Right cardiac atrium (tissue), 5 donors: ENCODE data around the gene NKD2. TPM values are rescaled to one million over a fixed set of nuclear protein-coding genes. Genes with fewer than 3 reads are reported as not detected.
A peak's percentile ranks its signal among the peaks of the same experiment; 100 is the strongest.

Experiments
- ATAC-seq, 2 donors: fragments of 200-7000 bp; cut with Tn5 transposase; one replicate each; pipeline versions ENCODE4 v1.8.0 to v1.9.1; 2020; ENCODE audit warnings: moderate library complexity in 2 of 2, mild to moderate bottlenecking in 1 of 2
- DNase-seq, 3 donors: peaks; one replicate each; pipeline ENCODE4 v3.0.0-alpha.2; 2020
- H3K27ac ChIP-seq: one replicate; pipeline ENCODE4 v1.5.1; 2013; ENCODE audit warnings: mild to moderate bottlenecking, low read length, control low read depth, moderate library complexity
- H3K27me3 ChIP-seq: one replicate; pipeline ENCODE4 v1.6.1; 2013; ENCODE audit not compliant: control insufficient read depth, insufficient read depth
- H3K4me1 ChIP-seq: one replicate; pipeline ENCODE4 v1.6.1; 2013; ENCODE audit warnings: low read length; ENCODE audit not compliant: control insufficient read depth, insufficient read depth
- H3K4me3 ChIP-seq: one replicate; pipeline ENCODE4 v1.5.1; 2013; ENCODE audit warnings: low read length, control low read depth
- H3K9me3 ChIP-seq: one replicate; pipeline ENCODE4 v1.6.1; 2013; ENCODE audit warnings: low read length; ENCODE audit not compliant: control insufficient read depth
- WGBS: extraction: QIAGEN DNeasy Blood & Tissue Kit; methylation state at CpG from one replicate; pipeline ENCODE4 v1.1.7; 2013; 5-methylcytosine and 5-hydroxymethylcytosine counted together
- intact Hi-C, 4 donors: fragments of 100-400 bp; cut with DNase I; formaldehyde crosslinking; loops; one replicate each; pipeline versions ENCODE4 v1.11.0 to v1.14.0; 2022 to 2023
- polyA plus RNA-seq: library from polyadenylated mRNA; stranded (reverse); fragments of 200-250 nt; gene quantifications from one replicate; pipeline ENCODE4 v1.2.3, GENCODE V29; 2013
- total RNA-seq, 4 donors: library from RNA; stranded (reverse); fragmentation: NEBNext Ultra II Directional; extraction: Animal tissue kit (Norgen Biotek cat#: 25700); gene quantifications; one replicate each; pipeline ENCODE4 v1.2.1, GENCODE V29; 2021
- donor health status: healthy with polysubstance abuse.
- donor health status: DM: no; HTN: yes; CAD: no.
- donor health status: DM: no; HTN: no; CAD: no.
- donor health status: DM: no; HTN: yes; CAD: no; lungs with severe emphysema.
- donor health status: DM: yes; HTN: yes; CAD: no.

Gene NKD2
- total and polyA plus RNA-seq, 5 donors = 1.9 to 8.6 (median 2.6) TPM

- H3K4me1 ChIP-seq = no peaks in the 10 kb centered on the region
- H3K27me3 ChIP-seq = no peaks in the 10 kb centered on the region
- no peaks in the 10 kb centered on the region for H3K9me3 ChIP-seq
- 84% methylated on average over 28 of the region's 28 CpGs for WGBS
- DNase-seq = peak in 2 of 3 donors; percentile 9 to 27
- H3K27ac ChIP-seq = no peak overlapping the region
- no peak overlapping the region for H3K4me3 ChIP-seq
- ATAC-seq = no peak
- intact Hi-C loops = no loop called here
Observed at GRCh38 chr5:1038417-1039209, 30.0 kb downstream of the NKD2 start.

- 87% methylated on average over 16 of the region's 16 CpGs for WGBS
- no peak overlapping the region for H3K27ac ChIP-seq
- DNase-seq = peak in 1 of 3 donors; percentile 37
Observed at GRCh38 chr5:1039210-1039548, 30.6 kb downstream of the NKD2 start.

GRCh38 chr5:1039706-1040260 is 31.2 kb downstream of the NKD2 start:
- ATAC-seq (no peak), DNase-seq (peak; percentile 9 to 44 (median 31))
- Histone ChIP-seq H3K27me3 (no peaks in the 10 kb centered on the region), H3K4me1 (no peaks in the 10 kb centered on the region), H3K4me3 (no peak overlapping the region), H3K27ac (no peak overlapping the region), H3K9me3 (no peaks in the 10 kb centered on the region)
- intact Hi-C loops = no loop called here
- 94% methylated on average over 16 of the region's 18 CpGs for WGBS

More at GRCh38 chr5:1039210-1039548, 30.6 kb downstream of the NKD2 start:
- H3K27me3 ChIP-seq = no peaks in the 10 kb centered on the region
- H3K4me3 ChIP-seq = no peak overlapping the region
- no peak for ATAC-seq
- no peaks in the 10 kb centered on the region for H3K4me1 ChIP-seq
- intact Hi-C loops = no loop called here
- no peaks in the 10 kb centered on the region for H3K9me3 ChIP-seq

GRCh38 chr5:1040571-1040970 is 32.0 kb downstream of the NKD2 start:
- Histone ChIP-seq H3K9me3 (no peaks in the 10 kb centered on the region), H3K4me1 (no peaks in the 10 kb centered on the region), H3K27ac (no peak overlapping the region), H3K27me3 (no peaks in the 10 kb centered on the region), H3K4me3 (no peak overlapping the region)
- ATAC-seq = no peak
- WGBS = 92% methylated on average over 10 of the region's 10 CpGs
- intact Hi-C loops = no loop called here
- peak; percentile 17 to 58 (median 40) for DNase-seq

- Histone ChIP-seq H3K27me3 (no peaks in the 10 kb centered on the region), H3K27ac (no peak overlapping the region), H3K4me3 (no peak overlapping the region), H3K9me3 (no peaks in the 10 kb centered on the region), H3K4me1 (no peaks in the 10 kb centered on the region)
- DNase-seq = no peak
- 88% methylated on average over 15 of the region's 15 CpGs for WGBS
- intact Hi-C loops = no loop called here
- ATAC-seq = no peak
Observed at GRCh38 chr5:1041225-1042143, 32.9 kb downstream of the NKD2 start.

GRCh38 chr5:1042626-1043025 is 34.0 kb downstream of the NKD2 start:
- intact Hi-C loops = no loop called here
- Histone ChIP-seq H3K4me1 (no peaks in the 10 kb centered on the region), H3K4me3 (no peak overlapping the region), H3K27ac (no peak overlapping the region), H3K27me3 (no peaks in the 10 kb centered on the region), H3K9me3 (no peaks in the 10 kb centered on the region)
- 93% methylated on average over 7 of the region's 7 CpGs for WGBS
- DNase-seq = no peak
- ATAC-seq = no peak

GRCh38 chr5:1043327-1043726 is 34.7 kb downstream of the NKD2 start:
- no peak overlapping the region for H3K4me3 ChIP-seq
- WGBS = 91% methylated on average over 7 of the region's 7 CpGs
- intact Hi-C loops = no loop called here
- no peaks in the 10 kb centered on the region for H3K27me3 ChIP-seq
- no peak for DNase-seq
- no peak overlapping the region for H3K27ac ChIP-seq
- no peak for ATAC-seq
- H3K4me1 ChIP-seq = no peaks in the 10 kb centered on the region
- no peaks in the 10 kb centered on the region for H3K9me3 ChIP-seq

- Histone ChIP-seq H3K27me3 (no peaks in the 10 kb centered on the region), H3K4me1 (no peaks in the 10 kb centered on the region), H3K9me3 (no peaks in the 10 kb centered on the region), H3K4me3 (no peak overlapping the region), H3K27ac (no peak overlapping the region)
- DNase-seq (no peak), ATAC-seq (no peak)
- intact Hi-C loops = no loop called here
- 89% methylated on average over 5 of the region's 5 CpGs for WGBS
Observed at GRCh38 chr5:1044117-1044516, 35.5 kb downstream of the NKD2 start.

GRCh38 chr5:1045960-1046560 is 37.5 kb downstream of the NKD2 start:
- no peak for ATAC-seq
- intact Hi-C loops = no loop called here
- no peak for DNase-seq
- Histone ChIP-seq H3K27ac (no peak overlapping the region), H3K4me3 (no peak overlapping the region), H3K9me3 (no peaks in the 10 kb centered on the region), H3K27me3 (no peaks in the 10 kb centered on the region), H3K4me1 (no peaks in the 10 kb centered on the region)
- 91% methylated on average over 9 of the region's 9 CpGs for WGBS

- WGBS = 90% methylated on average over 11 of the region's 11 CpGs
- intact Hi-C loops = no loop called here
- no peak for DNase-seq
- Histone ChIP-seq H3K27me3 (no peaks in the 10 kb centered on the region), H3K9me3 (no peaks in the 10 kb centered on the region), H3K4me1 (no peaks in the 10 kb centered on the region), H3K27ac (no peak overlapping the region), H3K4me3 (no peak overlapping the region)
- ATAC-seq = no peak
Observed at GRCh38 chr5:1047332-1047965, 38.8 kb downstream of the NKD2 start.
